ENCODE measurements around the gene PPIE.
A peak's percentile ranks its signal among the peaks of the same experiment; 100 is the strongest.

The PPIE gene

GRCh38 chr1:39720094-39720999 lies 18.3 kb upstream of the PPIE start:
- peak; percentile 71 for TF ChIP-seq CTCF (IDR thresholded peaks at IDR 0.05; ENCODE audit: insufficient read depth, missing control alignments)

GRCh38 chr1:39721664-39722063 lies 17.0 kb upstream of the PPIE start:
- no peak for DNase-seq (ENCODE audit: insufficient read length, low spot score)
- TF ChIP-seq CTCF (IDR thresholded peaks at IDR 0.05; ENCODE audit: insufficient read depth, missing control alignments), result no peak
- FAIRE-seq, result no peak

More at GRCh38 chr1:39720094-39720999, 18.3 kb upstream of the PPIE start:
- DNase-seq (ENCODE audit: insufficient read length, low spot score) (no peak), FAIRE-seq (no peak)

GRCh38 chr1:39722495-39722894 lies 16.2 kb upstream of the PPIE start:
- no peak for FAIRE-seq

GRCh38 chr1:39726600-39726999 lies 12.1 kb upstream of the PPIE start:
- FAIRE-seq (no peak), DNase-seq (ENCODE audit: insufficient read length, low spot score) (no peak)
- no peak for TF ChIP-seq CTCF (IDR thresholded peaks at IDR 0.05; ENCODE audit: insufficient read depth, missing control alignments)

More at GRCh38 chr1:39722495-39722894, 16.2 kb upstream of the PPIE start:
- no peak for DNase-seq (ENCODE audit: insufficient read length, low spot score)
- TF ChIP-seq CTCF (IDR thresholded peaks at IDR 0.05; ENCODE audit: insufficient read depth, missing control alignments), result no peak

GRCh38 chr1:39727221-39727931 lies 11.3 kb upstream of the PPIE start:
- FAIRE-seq (no peak), DNase-seq (ENCODE audit: insufficient read length, low spot score) (no peak)
- no peak for TF ChIP-seq CTCF (IDR thresholded peaks at IDR 0.05; ENCODE audit: insufficient read depth, missing control alignments)

- FAIRE-seq, result no peak
- DNase-seq (ENCODE audit: insufficient read length, low spot score), result no peak
- no peak for TF ChIP-seq CTCF (IDR thresholded peaks at IDR 0.05; ENCODE audit: insufficient read depth, missing control alignments)
These were observed 10.8 kb upstream of the PPIE start for GRCh38 chr1:39727932-39728317.
